ENCODE results near the gene FAM184B. TPM values are rescaled to one million over a fixed set of nuclear protein-coding genes. Genes with fewer than 3 reads are reported as not detected.

The FAM184B gene
- total RNA-seq, 1 experiment from 2014 or later, result 0.17 TPM

DNA sequence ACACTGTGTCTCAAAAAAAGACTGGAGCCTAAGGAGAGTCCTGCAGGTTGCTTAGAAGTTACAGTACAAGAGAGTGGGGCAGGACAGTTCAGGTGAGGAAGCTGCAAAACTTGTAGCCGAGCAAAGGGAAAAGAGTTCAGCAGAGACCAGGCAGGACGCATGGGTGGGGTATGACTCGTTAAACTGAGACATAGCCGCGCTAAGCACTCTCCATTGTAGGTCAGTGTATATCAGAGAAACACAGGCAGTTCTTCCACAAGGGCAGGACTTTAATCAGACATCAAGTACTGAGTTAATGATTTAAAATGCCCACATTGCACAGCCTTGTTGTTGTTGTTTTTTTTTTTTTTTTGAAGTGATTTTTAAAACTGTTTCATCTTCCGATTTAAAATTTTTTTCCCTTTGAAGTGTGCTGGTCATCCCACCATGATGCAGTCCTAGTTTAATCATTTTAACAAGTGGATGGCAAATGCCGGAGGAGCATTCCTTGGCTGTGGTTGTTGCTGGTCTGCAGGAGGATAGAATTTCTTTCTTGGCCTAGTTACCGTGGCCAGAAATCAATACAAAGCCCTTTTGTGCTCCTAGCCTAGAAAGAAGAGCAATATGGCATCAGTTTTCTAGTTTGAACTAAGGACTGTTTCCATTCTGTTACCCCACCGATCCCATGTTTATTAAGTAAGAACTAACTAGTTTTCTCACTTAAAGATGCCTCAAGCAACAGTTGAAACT, 194.2 kb downstream of the FAM184B start (continued):
- TF ChIP-seq, protein P1, sequence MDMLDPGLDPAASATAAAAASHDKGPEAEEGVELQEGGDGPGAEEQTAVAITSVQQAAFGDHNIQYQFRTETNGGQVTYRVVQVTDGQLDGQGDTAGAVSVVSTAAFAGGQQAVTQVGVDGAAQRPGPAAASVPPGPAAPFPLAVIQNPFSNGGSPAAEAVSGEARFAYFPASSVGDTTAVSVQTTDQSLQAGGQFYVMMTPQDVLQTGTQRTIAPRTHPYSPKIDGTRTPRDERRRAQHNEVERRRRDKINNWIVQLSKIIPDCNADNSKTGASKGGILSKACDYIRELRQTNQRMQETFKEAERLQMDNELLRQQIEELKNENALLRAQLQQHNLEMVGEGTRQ (CRISPR knock-in tag; IDR thresholded peaks at IDR 0.05), result no peak
- no peak for TF ChIP-seq FOXP1 (CRISPR knock-in tag; IDR thresholded peaks at IDR 0.05; ENCODE audit: borderline replicate concordance)
- no peak for TF ChIP-seq RELA (CRISPR knock-in tag; IDR thresholded peaks at IDR 0.05; ENCODE audit: borderline replicate concordance)
- TF ChIP-seq KAT7 (CRISPR knock-in tag; IDR thresholded peaks at IDR 0.05; ENCODE audit: borderline replicate concordance), result no peak
- TF ChIP-seq SOX15 (CRISPR knock-in tag; IDR thresholded peaks at IDR 0.05), result no peak

- ATAC-seq (peak; percentile 86), DNase-seq (ENCODE audit: low spot score) (no peak)
- CTCF ChIA-PET, result interaction anchor here (0.9 to 1.0 kb wide), 2 partner anchors 35 to 113 kb away, joined by 3 read pairs; no protein-coding TSS in a partner anchor
- Mint-ChIP-seq H3K36me3 (peaks cover 55% of the 10 kb centered on the region), H3K27ac (peak overlapping the region; percentile 89), H3K4me1 (peaks cover 14% of the 10 kb centered on the region), H3K9me3 (no peaks in the 10 kb centered on the region), H3K27me3 (ENCODE audit: low read depth) (no peaks in the 10 kb centered on the region), H3K4me3 (no peak overlapping the region)
- TF ChIP-seq IRF2 (CRISPR knock-in tag; IDR thresholded peaks at IDR 0.05; ENCODE audit: borderline replicate concordance, low read depth) (no peak), ZNF512 (CRISPR knock-in tag; IDR thresholded peaks at IDR 0.05; ENCODE audit: borderline replicate concordance) (no peak), HMGA2 (CRISPR knock-in tag; IDR thresholded peaks at IDR 0.05) (no peak), AFF4 (CRISPR knock-in tag; IDR thresholded peaks at IDR 0.05; ENCODE audit: borderline replicate concordance) (no peak), GRHL2 (CRISPR knock-in tag; IDR thresholded peaks at IDR 0.05; ENCODE audit: insufficient replicate concordance, severe bottlenecking) (no peak)
- POLR2A ChIA-PET, result interaction anchor here (0.8 kb wide), 1 partner anchor 1925 kb away, joined by 4 read pairs; no protein-coding TSS in a partner anchor
These were observed 196.8 kb downstream of the FAM184B start for GRCh38 chr4:17584521-17585213.

DNA sequence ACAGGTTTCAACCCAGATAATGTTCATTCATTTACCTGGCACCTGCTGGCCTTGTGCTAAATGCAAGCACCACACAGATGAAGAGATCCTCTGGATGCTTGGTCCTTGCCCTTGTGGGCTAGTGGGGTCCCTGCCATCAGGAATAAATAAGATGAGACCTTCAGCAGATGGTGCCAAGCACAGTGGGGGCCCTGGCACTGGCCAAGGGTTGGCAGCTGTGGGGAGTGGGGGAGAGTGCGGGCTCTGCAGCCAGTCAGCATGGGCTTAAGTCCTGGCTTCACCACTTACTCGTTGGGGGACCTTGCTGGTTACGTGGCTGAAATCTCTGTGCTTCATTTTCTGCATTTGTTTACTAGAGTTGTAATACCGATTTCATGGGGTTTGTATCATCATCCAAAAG, 197.5 kb downstream of the FAM184B start:
- H3K27me3 Mint-ChIP-seq (ENCODE audit: low read depth), result no peaks in the 10 kb centered on the region
- no peak overlapping the region for H3K4me3 Mint-ChIP-seq
- ATAC-seq (no peak), DNase-seq (ENCODE audit: low spot score) (no peak)
- peak overlapping the region; percentile 89 for H3K27ac Mint-ChIP-seq
- H3K4me1 Mint-ChIP-seq, result peaks cover 14% of the 10 kb centered on the region
- ChIA-PET POLR2A (interaction anchor here (0.5 to 0.8 kb wide), 2 partner anchors 762 to 1924 kb away, joined by 4 to 8 read pairs; no protein-coding TSS in a partner anchor), CTCF (interaction anchor here (0.9 to 1.0 kb wide), 2 partner anchors 35 to 112 kb away, joined by 3 read pairs; no protein-coding TSS in a partner anchor)
- no peaks in the 10 kb centered on the region for H3K9me3 Mint-ChIP-seq
- peaks cover 47% of the 10 kb centered on the region for H3K36me3 Mint-ChIP-seq
- TF ChIP-seq AR (CRISPR knock-in tag; IDR thresholded peaks at IDR 0.05) (no peak), ZNF232 (CRISPR knock-in tag; IDR thresholded peaks at IDR 0.05) (no peak)
- TF ChIP-seq, protein P2, sequence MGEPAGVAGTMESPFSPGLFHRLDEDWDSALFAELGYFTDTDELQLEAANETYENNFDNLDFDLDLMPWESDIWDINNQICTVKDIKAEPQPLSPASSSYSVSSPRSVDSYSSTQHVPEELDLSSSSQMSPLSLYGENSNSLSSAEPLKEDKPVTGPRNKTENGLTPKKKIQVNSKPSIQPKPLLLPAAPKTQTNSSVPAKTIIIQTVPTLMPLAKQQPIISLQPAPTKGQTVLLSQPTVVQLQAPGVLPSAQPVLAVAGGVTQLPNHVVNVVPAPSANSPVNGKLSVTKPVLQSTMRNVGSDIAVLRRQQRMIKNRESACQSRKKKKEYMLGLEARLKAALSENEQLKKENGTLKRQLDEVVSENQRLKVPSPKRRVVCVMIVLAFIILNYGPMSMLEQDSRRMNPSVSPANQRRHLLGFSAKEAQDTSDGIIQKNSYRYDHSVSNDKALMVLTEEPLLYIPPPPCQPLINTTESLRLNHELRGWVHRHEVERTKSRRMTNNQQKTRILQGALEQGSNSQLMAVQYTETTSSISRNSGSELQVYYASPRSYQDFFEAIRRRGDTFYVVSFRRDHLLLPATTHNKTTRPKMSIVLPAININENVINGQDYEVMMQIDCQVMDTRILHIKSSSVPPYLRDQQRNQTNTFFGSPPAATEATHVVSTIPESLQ (CRISPR knock-in tag; IDR thresholded peaks at IDR 0.05), result no peak

Data from WTC11 (cell line).